H1 (cell line): Measurements from ENCODE around the gene ACER1.

Experiments used
- EGR1 ChIP-seq: IDR thresholded peaks from 2 replicates; pipeline ENCODE4 v1.6.1; 2011; ENCODE audit warnings: low read depth, low read length, borderline replicate concordance
- GABPA ChIP-seq: IDR thresholded peaks from 2 replicates; pipeline ENCODE4 v1.6.1; 2011; ENCODE audit warnings: mild to moderate bottlenecking, low read length, moderate library complexity, borderline replicate concordance; ENCODE audit not compliant: insufficient read depth
- JUND ChIP-seq: IDR thresholded peaks from 2 replicates; pipeline ENCODE4 v1.6.1; 2011; ENCODE audit warnings: mild to moderate bottlenecking, improper control_type of control experiment, low read length
- POLR2A ChIP-seq, 2 experiments: IDR thresholded peaks; 1 replicate in 1 of 2; 2 replicates in 1 of 2; pipeline ENCODE4 v1.6.1; 2011; ENCODE audit warnings: low read depth in 2 of 2, low read length in 2 of 2, mild to moderate bottlenecking in 2 of 2; ENCODE audit errors: control extremely low read depth in 1 of 2
- POLR2AphosphoS5 ChIP-seq: IDR thresholded peaks from 2 replicates; pipeline ENCODE4 v1.6.1; 2011; ENCODE audit warnings: low read depth, low read length
- POU5F1 ChIP-seq: IDR thresholded peaks from 2 replicates; pipeline ENCODE4 v1.6.1; 2011; ENCODE audit warnings: low read depth, mild to moderate bottlenecking, low read length, moderate library complexity
- RAD21 ChIP-seq, 2 experiments: IDR thresholded peaks in 1 of 2; conservative IDR thresholded peaks in 1 of 2; 2 replicates each; pipeline ENCODE4 v1.6.1; 2011; ENCODE audit warnings: low read depth in 2 of 2, low read length in 2 of 2, improper control_type of control experiment in 1 of 2, inconsistent platforms in 1 of 2, mild to moderate bottlenecking in 1 of 2, moderate library complexity in 1 of 2
- SUZ12 ChIP-seq: fragments of 200-600 bp; sonication (generic); IDR thresholded peaks from 2 replicates; pipeline ENCODE4 v1.6.1; 2012; ENCODE audit warnings: mild to moderate bottlenecking, inconsistent platforms, low read length, moderate library complexity, mixed read lengths
- TAF1 ChIP-seq: IDR thresholded peaks from 2 replicates; pipeline ENCODE4 v1.6.1; 2011; ENCODE audit warnings: mild to moderate bottlenecking, low read depth, low read length
- TEAD4 ChIP-seq: IDR thresholded peaks from 2 replicates; pipeline ENCODE4 v1.6.1; 2012; ENCODE audit warnings: low read depth, low read length, inconsistent platforms, mixed read lengths
- TF ChIP-seq, protein P1 (sequence below), 3 experiments: IDR thresholded peaks; 1 replicate in 2 of 3; 2 replicates in 1 of 3; pipeline versions ENCODE4 v1.5.1 to v1.6.1; 2011; ENCODE audit warnings: low read length in 3 of 3, mild to moderate bottlenecking in 3 of 3, inconsistent platforms in 2 of 3, low read depth in 1 of 3, moderate library complexity in 1 of 3; ENCODE audit not compliant: insufficient read depth in 1 of 3; ENCODE audit errors: control extremely low read depth in 1 of 3

DNA sequence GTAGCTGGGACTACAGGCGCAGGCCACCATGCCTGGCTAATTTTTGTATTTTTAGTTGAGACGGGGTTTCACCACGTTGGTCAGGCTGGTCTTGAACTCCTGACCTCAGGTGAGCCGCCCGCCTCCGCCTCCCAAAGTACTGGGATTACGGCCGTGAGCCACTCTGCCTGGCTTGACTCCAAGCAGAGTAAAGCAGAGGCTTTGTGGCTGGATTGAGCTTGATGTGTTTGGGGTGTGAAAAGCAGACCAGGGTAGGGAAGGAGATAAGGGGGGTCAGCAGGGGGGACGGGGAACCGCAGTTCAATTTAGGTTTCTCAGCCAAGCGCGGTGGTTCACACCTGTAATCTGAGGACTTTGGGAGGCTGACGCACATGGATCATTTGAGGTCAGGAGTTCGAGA is 23.8 kb upstream of the ACER1 start:
- no peak for TF ChIP-seq JUND
- TF ChIP-seq, protein P1, sequence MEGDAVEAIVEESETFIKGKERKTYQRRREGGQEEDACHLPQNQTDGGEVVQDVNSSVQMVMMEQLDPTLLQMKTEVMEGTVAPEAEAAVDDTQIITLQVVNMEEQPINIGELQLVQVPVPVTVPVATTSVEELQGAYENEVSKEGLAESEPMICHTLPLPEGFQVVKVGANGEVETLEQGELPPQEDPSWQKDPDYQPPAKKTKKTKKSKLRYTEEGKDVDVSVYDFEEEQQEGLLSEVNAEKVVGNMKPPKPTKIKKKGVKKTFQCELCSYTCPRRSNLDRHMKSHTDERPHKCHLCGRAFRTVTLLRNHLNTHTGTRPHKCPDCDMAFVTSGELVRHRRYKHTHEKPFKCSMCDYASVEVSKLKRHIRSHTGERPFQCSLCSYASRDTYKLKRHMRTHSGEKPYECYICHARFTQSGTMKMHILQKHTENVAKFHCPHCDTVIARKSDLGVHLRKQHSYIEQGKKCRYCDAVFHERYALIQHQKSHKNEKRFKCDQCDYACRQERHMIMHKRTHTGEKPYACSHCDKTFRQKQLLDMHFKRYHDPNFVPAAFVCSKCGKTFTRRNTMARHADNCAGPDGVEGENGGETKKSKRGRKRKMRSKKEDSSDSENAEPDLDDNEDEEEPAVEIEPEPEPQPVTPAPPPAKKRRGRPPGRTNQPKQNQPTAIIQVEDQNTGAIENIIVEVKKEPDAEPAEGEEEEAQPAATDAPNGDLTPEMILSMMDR (IDR thresholded peaks at IDR 0.05; ENCODE audit: control extremely low read depth in 1 of 3, insufficient read depth in 1 of 3, low read depth in 1 of 3, low read length in 3 of 3): no peak
- no peak for TF ChIP-seq POLR2AphosphoS5
- no peak for TF ChIP-seq EGR1
- TF ChIP-seq POU5F1: no peak
- no peak for TF ChIP-seq TAF1
- no peak for TF ChIP-seq RAD21 (IDR thresholded peaks at IDR 0.05 in 1 of 2, conservative IDR thresholded peaks at IDR 0.05 in 1 of 2; ENCODE audit: low read depth in 2 of 2, low read length in 2 of 2)
- TF ChIP-seq SUZ12: no peak
- no peak for TF ChIP-seq TEAD4
- no peak for TF ChIP-seq GABPA
- TF ChIP-seq POLR2A (IDR thresholded peaks at IDR 0.05; ENCODE audit: control extremely low read depth in 1 of 2, low read depth in 2 of 2, low read length in 2 of 2): no peak
